ENCODE data around the gene TWIST1.

GRCh38 chr7:19099194-19099593 lies 18.2 kb downstream of the TWIST1 start:
- no peak for TF ChIP-seq CTCF (IDR thresholded peaks at IDR 0.05; ENCODE audit: insufficient read depth, low read length, poor library complexity, severe bottlenecking)
- TF ChIP-seq EZH2phosphoT487 (conservative IDR thresholded peaks at IDR 0.05; ENCODE audit: low read length) = no peak
